Measurements from ENCODE around the gene CAB39.

DNA sequence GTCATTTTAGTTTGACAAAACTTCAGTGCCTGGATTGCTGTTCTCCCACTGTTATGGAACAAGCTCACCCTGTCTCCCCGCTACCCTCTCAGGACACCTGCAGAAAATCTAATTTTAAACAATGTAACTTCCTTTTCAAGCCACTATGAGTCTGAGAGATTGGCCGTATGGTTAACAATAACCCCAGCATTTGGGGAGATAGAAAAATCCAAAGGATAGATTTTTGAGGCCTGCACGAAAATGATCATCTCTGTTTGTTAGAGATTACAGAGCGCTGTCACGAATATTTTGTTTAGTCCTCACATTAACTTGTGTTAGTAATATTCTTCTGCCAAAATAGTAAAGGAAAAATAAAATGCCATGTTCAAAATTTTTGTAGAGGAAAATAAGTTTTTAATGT is 24.7 kb downstream of the CAB39 start:
- TF ChIP-seq CTCF (IDR thresholded peaks at IDR 0.05) (no peak), ZFX (IDR thresholded peaks at IDR 0.05; ENCODE audit: borderline replicate concordance) (no peak)
